ENCODE data around the gene DGKQ. TPM values are rescaled to one million over a fixed set of nuclear protein-coding genes. Genes with fewer than 3 reads are reported as not detected.

DGKQ gene
- total RNA-seq, 4 donors from 2014 or later: 1.2 to 12.7 (median 10.1) TPM

- DNase-seq: peak in 1 of 2 donors; percentile 13
- H3K36me3 ChIP-seq: no peaks in the 10 kb centered on the region
- intact Hi-C loops (cut with DNase I; ENCODE audit: low total_unique reads): no loop called here
Observed at GRCh38 chr4:958314-958665, 15.1 kb downstream of the DGKQ start.

GRCh38 chr4:957581-958313, 15.6 kb downstream of the DGKQ start:
- intact Hi-C loops (cut with DNase I; ENCODE audit: low total_unique reads): no loop called here
- DNase-seq: peak in 1 of 2 donors; percentile 13

More at GRCh38 chr4:958314-958665, 15.1 kb downstream of the DGKQ start:
- no peak overlapping the region for H3K27ac ChIP-seq
- H3K4me1 ChIP-seq: no peaks in the 10 kb centered on the region
- no peak overlapping the region for H3K4me3 ChIP-seq
- TF ChIP-seq POLR2A (IDR thresholded peaks at IDR 0.05) (no peak), CTCF (IDR thresholded peaks at IDR 0.05) (no peak)
- H3K9me3 ChIP-seq: no peaks in the 10 kb centered on the region
- H3K27me3 ChIP-seq: no peaks in the 10 kb centered on the region

GRCh38 chr4:957231-957580, 16.2 kb downstream of the DGKQ start:
- DNase-seq: no peak
- TF ChIP-seq POLR2A (IDR thresholded peaks at IDR 0.05) (no peak), CTCF (IDR thresholded peaks at IDR 0.05) (no peak)
- no peaks in the 10 kb centered on the region for H3K9me3 ChIP-seq
- no peaks in the 10 kb centered on the region for H3K4me1 ChIP-seq
- no peak overlapping the region for H3K27ac ChIP-seq
- H3K27me3 ChIP-seq: no peaks in the 10 kb centered on the region
- H3K4me3 ChIP-seq: no peak overlapping the region
- H3K36me3 ChIP-seq: no peaks in the 10 kb centered on the region
- intact Hi-C loops (cut with DNase I; ENCODE audit: low total_unique reads): no loop called here

More at GRCh38 chr4:957581-958313, 15.6 kb downstream of the DGKQ start:
- Histone ChIP-seq H3K27ac (no peak overlapping the region), H3K4me3 (no peak overlapping the region), H3K4me1 (no peaks in the 10 kb centered on the region), H3K36me3 (no peaks in the 10 kb centered on the region), H3K27me3 (no peaks in the 10 kb centered on the region), H3K9me3 (no peaks in the 10 kb centered on the region)
- TF ChIP-seq POLR2A (IDR thresholded peaks at IDR 0.05) (no peak), CTCF (IDR thresholded peaks at IDR 0.05) (no peak)

GRCh38 chr4:956531-957230, 16.7 kb downstream of the DGKQ start:
- DNase-seq: no peak

More at GRCh38 chr4:956531-957230, 16.7 kb downstream of the DGKQ start:
- Histone ChIP-seq H3K9me3 (no peaks in the 10 kb centered on the region), H3K4me3 (no peak overlapping the region), H3K4me1 (no peaks in the 10 kb centered on the region), H3K36me3 (no peaks in the 10 kb centered on the region), H3K27me3 (no peaks in the 10 kb centered on the region), H3K27ac (no peak overlapping the region)
- no peak for TF ChIP-seq CTCF (IDR thresholded peaks at IDR 0.05)
- no peak for TF ChIP-seq POLR2A (IDR thresholded peaks at IDR 0.05)
- intact Hi-C loops (cut with DNase I; ENCODE audit: low total_unique reads): no loop called here
